ENCODE measurements around the gene MUSK.

Gene MUSK

DNA sequence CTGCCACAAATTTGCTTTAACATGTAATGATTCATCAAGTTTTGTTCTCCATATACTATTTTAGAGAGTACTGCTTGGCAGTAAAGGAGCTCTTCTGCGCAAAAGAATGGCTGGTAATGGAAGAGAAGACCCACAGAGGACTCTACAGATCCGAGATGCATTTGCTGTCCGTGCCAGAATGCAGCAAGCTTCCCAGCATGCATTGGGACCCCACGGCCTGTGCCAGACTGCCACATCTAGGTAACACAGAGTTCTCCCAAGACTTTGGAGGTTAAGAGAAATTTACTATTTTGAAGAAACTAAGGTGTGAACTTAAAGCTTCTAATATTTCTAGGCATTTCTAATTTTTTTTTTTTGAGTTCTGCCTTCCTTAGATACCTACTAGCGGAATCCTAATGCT, 107.1 kb downstream of the MUSK start:
- no peak overlapping the region for H3K4me2 ChIP-seq

DNA sequence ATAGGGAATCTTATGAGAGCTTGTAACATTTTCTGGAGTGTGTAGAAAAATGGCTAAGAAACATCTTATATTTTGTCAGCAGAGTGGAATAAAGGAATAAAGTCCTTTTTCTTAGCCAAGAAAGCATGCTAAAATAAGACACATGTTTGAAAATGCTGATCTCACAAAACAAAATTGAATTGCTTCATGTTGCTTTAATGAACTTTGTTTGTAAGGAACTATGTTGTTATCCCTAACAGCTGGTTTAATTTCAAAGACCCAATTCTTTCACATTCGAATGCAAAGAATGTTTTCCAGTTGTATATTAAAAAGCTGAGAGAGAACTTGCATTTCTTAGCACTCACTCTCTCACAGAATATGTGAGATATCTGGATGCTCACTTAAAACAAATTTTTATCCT, 107.6 kb downstream of the MUSK start:
- Histone ChIP-seq H2AFZ (ENCODE audit: low read depth) (no peak overlapping the region), H4K20me1 (ENCODE audit: insufficient read depth) (no peaks in the 10 kb centered on the region), H3K27me3 (ENCODE audit: insufficient read depth, low read depth) (no peaks in the 10 kb centered on the region), H3K9ac (no peak overlapping the region), H3K27ac (no peak overlapping the region), H3K4me2 (no peak overlapping the region), H3K79me2 (ENCODE audit: insufficient read depth, low read depth) (no peaks in the 10 kb centered on the region), H3K4me3 (IDR thresholded peaks at IDR 0.05; ENCODE audit: insufficient read depth, low read depth, low read length) (no peak overlapping the region), H3K36me3 (ENCODE audit: insufficient read depth) (no peaks in the 10 kb centered on the region), H3K4me1 (ENCODE audit: low read depth, poor library complexity, severe bottlenecking) (no peaks in the 10 kb centered on the region)
- TF ChIP-seq, protein P1, sequence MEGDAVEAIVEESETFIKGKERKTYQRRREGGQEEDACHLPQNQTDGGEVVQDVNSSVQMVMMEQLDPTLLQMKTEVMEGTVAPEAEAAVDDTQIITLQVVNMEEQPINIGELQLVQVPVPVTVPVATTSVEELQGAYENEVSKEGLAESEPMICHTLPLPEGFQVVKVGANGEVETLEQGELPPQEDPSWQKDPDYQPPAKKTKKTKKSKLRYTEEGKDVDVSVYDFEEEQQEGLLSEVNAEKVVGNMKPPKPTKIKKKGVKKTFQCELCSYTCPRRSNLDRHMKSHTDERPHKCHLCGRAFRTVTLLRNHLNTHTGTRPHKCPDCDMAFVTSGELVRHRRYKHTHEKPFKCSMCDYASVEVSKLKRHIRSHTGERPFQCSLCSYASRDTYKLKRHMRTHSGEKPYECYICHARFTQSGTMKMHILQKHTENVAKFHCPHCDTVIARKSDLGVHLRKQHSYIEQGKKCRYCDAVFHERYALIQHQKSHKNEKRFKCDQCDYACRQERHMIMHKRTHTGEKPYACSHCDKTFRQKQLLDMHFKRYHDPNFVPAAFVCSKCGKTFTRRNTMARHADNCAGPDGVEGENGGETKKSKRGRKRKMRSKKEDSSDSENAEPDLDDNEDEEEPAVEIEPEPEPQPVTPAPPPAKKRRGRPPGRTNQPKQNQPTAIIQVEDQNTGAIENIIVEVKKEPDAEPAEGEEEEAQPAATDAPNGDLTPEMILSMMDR (conservative IDR thresholded peaks at IDR 0.05; ENCODE audit: low read depth, low read length): no peak

More for the DNA sequence above, 107.1 kb downstream of the MUSK start:
- Histone ChIP-seq H2AFZ (ENCODE audit: low read depth) (no peak overlapping the region), H3K4me3 (IDR thresholded peaks at IDR 0.05; ENCODE audit: insufficient read depth, low read depth, low read length) (no peak overlapping the region), H3K27me3 (ENCODE audit: insufficient read depth, low read depth) (no peaks in the 10 kb centered on the region), H3K4me1 (ENCODE audit: low read depth, poor library complexity, severe bottlenecking) (no peaks in the 10 kb centered on the region), H3K36me3 (ENCODE audit: insufficient read depth) (no peaks in the 10 kb centered on the region), H3K27ac (no peak overlapping the region), H4K20me1 (ENCODE audit: insufficient read depth) (no peaks in the 10 kb centered on the region), H3K79me2 (ENCODE audit: insufficient read depth, low read depth) (no peaks in the 10 kb centered on the region), H3K9ac (no peak overlapping the region)
- TF ChIP-seq, protein P1 (conservative IDR thresholded peaks at IDR 0.05; ENCODE audit: low read depth, low read length): no peak

DNA sequence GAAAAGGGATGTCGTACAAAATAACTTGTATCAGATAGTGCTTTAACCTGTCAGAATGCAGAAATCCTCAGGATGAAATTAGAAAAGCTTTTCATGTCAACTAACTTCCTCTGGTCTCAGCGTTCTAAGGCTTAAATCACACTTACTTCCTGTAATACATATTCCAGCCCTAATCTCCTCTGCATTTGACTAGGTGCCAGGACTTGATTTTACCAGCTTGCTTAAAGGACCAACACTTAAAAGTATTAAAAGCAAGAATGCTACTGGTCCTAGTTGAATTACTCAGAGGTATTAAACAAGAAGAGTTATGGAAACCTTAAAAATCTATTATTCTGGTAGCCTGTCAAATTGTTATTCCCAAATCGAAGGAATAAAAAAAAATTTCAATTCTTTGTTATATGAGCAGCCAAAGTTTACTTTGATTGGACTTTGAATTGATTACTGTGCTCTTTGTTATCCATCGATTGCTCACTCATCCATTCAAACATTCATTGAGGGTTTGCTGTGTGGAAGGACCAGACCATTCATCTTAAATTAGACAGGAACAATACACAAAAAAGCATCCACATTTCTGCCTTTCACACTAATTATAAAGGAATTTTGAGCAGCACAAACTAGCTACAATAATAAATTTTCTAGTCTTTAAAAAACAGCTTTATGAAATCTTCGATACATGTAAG, 108.7 kb downstream of the MUSK start:
- Histone ChIP-seq H3K79me2 (ENCODE audit: insufficient read depth, low read depth) (no peaks in the 10 kb centered on the region), H2AFZ (ENCODE audit: low read depth) (no peak overlapping the region), H3K9ac (no peak overlapping the region), H3K27me3 (ENCODE audit: insufficient read depth, low read depth) (no peaks in the 10 kb centered on the region), H3K4me2 (no peak overlapping the region), H3K4me1 (ENCODE audit: low read depth, poor library complexity, severe bottlenecking) (no peaks in the 10 kb centered on the region), H3K27ac (no peak overlapping the region), H4K20me1 (ENCODE audit: insufficient read depth) (no peaks in the 10 kb centered on the region), H3K4me3 (IDR thresholded peaks at IDR 0.05; ENCODE audit: insufficient read depth, low read depth, low read length) (no peak overlapping the region), H3K36me3 (ENCODE audit: insufficient read depth) (no peaks in the 10 kb centered on the region)
- TF ChIP-seq, protein P1 (conservative IDR thresholded peaks at IDR 0.05; ENCODE audit: low read depth, low read length): no peak

DNA sequence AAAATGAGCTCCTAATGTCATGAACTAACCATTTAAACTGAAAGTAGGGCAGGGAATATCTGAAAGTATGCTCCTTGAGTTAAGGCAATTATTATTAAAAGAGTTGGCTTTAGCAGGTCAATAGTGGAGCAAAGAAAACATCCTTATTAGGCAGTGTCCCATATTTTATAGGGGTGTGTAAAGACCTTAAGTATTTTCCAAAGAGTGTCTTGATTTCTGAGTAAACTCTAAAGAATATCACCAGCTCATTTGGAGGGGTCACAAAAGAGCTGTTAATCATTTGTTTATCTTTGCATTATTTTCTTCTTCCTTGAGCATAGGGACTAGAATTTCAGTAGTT, 109.3 kb downstream of the MUSK start:
- Histone ChIP-seq H3K4me3 (IDR thresholded peaks at IDR 0.05; ENCODE audit: insufficient read depth, low read depth, low read length) (no peak overlapping the region), H3K4me1 (ENCODE audit: low read depth, poor library complexity, severe bottlenecking) (no peaks in the 10 kb centered on the region), H3K4me2 (no peak overlapping the region), H3K9ac (no peak overlapping the region), H4K20me1 (ENCODE audit: insufficient read depth) (no peaks in the 10 kb centered on the region), H3K36me3 (ENCODE audit: insufficient read depth) (no peaks in the 10 kb centered on the region), H3K79me2 (ENCODE audit: insufficient read depth, low read depth) (no peaks in the 10 kb centered on the region), H3K27me3 (ENCODE audit: insufficient read depth, low read depth) (no peaks in the 10 kb centered on the region), H2AFZ (ENCODE audit: low read depth) (no peak overlapping the region), H3K27ac (no peak overlapping the region)
- TF ChIP-seq, protein P1 (conservative IDR thresholded peaks at IDR 0.05; ENCODE audit: low read depth, low read length): no peak
